NOMO-1 (cell line): ENCODE measurements around the gene CLPSL1.

Source experiments
- DNase-seq, 2 experiments: peaks; one replicate each; lab custom pipeline; 2025; ENCODE audit not compliant: unreplicated experiment in 2 of 2; lab: John Stamatoyannopoulos, UW

The CLPSL1 gene

GRCh38 chr6:35757456-35758123 lies 23.2 kb upstream of the CLPSL1 start:
- DNase-seq = no peak

GRCh38 chr6:35759426-35759825 lies 21.4 kb upstream of the CLPSL1 start:
- no peak for DNase-seq

- no peak for DNase-seq
Measured at GRCh38 chr6:35765739-35766138, 15.1 kb upstream of the CLPSL1 start.

GRCh38 chr6:35769211-35769610 lies 11.6 kb upstream of the CLPSL1 start:
- no peak for DNase-seq

GRCh38 chr6:35771343-35771627 lies 9.5 kb upstream of the CLPSL1 start:
- no peak for DNase-seq

GRCh38 chr6:35774116-35774794 lies 6.6 kb upstream of the CLPSL1 start:
- DNase-seq = no peak

GRCh38 chr6:35775031-35775430 lies 5.8 kb upstream of the CLPSL1 start:
- no peak for DNase-seq

GRCh38 chr6:35776364-35777215 lies 4.2 kb upstream of the CLPSL1 start, which contains the start of gene CLPSL2:
Gene CLPSL2 (plus strand): TSS chr6:35776598. CDS start chr6:35776619, 21 bp downstream.
- DNase-seq = peak; percentile 17

GRCh38 chr6:35777356-35778102 lies 3.3 kb upstream of the CLPSL1 start:
- no peak for DNase-seq

GRCh38 chr6:35778437-35778836 lies 2.4 kb upstream of the CLPSL1 start:
- no peak for DNase-seq

GRCh38 chr6:35781290-35781689 lies 471 bp downstream of the CLPSL1 start:
- no peak for DNase-seq

GRCh38 chr6:35782424-35782823 lies 1.6 kb downstream of the CLPSL1 start:
- no peak for DNase-seq

GRCh38 chr6:35784200-35784599 lies 3.4 kb downstream of the CLPSL1 start:
- DNase-seq = no peak

- no peak for DNase-seq
Measured at GRCh38 chr6:35786272-35786671, 5.5 kb downstream of the CLPSL1 start.

GRCh38 chr6:35786810-35787209 lies 6.0 kb downstream of the CLPSL1 start:
- no peak for DNase-seq

- DNase-seq = no peak
Measured at GRCh38 chr6:35787266-35788218, 6.7 kb downstream of the CLPSL1 start.

- no peak for DNase-seq
Measured at GRCh38 chr6:35788423-35788982, 7.7 kb downstream of the CLPSL1 start.

- DNase-seq = no peak
Measured at GRCh38 chr6:35790683-35791082, 9.9 kb downstream of the CLPSL1 start.
